ENCODE measurements around the gene ACE. TPM values are rescaled to one million over a fixed set of nuclear protein-coding genes. Genes with fewer than 3 reads are reported as not detected.

ACE gene
- total RNA-seq, 1 experiment from 2014 or later, result 5.4 TPM

DNA sequence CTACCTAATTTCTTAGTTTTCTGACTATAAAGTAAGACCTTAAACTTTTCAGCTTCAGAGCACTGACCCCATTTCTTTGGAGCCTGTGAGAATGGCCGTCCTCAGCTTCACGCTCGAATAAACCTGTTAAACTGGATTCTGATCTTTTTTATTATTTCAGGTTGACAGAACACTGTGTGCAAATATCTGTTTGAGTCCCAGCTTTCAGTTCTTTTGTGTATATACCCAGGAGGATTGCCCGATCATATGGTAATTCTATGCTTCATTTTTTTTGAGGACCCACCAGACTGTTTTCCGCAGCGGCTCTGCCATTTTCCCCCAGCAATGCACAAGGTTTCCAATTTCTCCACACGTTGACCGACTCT lies 26.5 kb downstream of the ACE start:
- no CpG with 5 or more reads among the region's 8 CpGs for WGBS (ENCODE audit: extremely low coverage, insufficient read length, low lambda C conversion rate)

More for the DNA sequence above, 26.5 kb downstream of the ACE start:
- Histone ChIP-seq H3K4me1 (ENCODE audit: insufficient read depth, low read length) (no peaks in the 10 kb centered on the region), H3K56ac (ENCODE audit: insufficient read length, low read depth, low read length) (no peak overlapping the region), H3K4me2 (ENCODE audit: insufficient read depth, insufficient read length, low read length) (no peak overlapping the region), H3K27me3 (ENCODE audit: insufficient read depth, low read length) (no peaks in the 10 kb centered on the region; the same call in 1 of the 2 replicates), H4K91ac (ENCODE audit: insufficient read length, low read depth, low read length) (no peak overlapping the region), H3K23me2 (ENCODE audit: insufficient read length, low read depth, low read length, poor library complexity, severe bottlenecking) (peaks cover 3% of the 10 kb centered on the region), H3K23ac (ENCODE audit: insufficient read length, low read depth, low read length) (no peak overlapping the region), H2BK20ac (ENCODE audit: low read depth, low read length, poor library complexity, severe bottlenecking) (no peak overlapping the region), H4K20me1 (ENCODE audit: control insufficient read depth, insufficient read depth, insufficient read length) (peaks cover 2% of the 10 kb centered on the region), H2AFZ (ENCODE audit: low read length) (no peak overlapping the region), H3K9me3 (ENCODE audit: control insufficient read depth, low read depth, low read length) (no peaks in the 10 kb centered on the region), H3K79me1 (ENCODE audit: insufficient read depth, low read depth, low read length, poor library complexity, severe bottlenecking) (no peaks in the 10 kb centered on the region), H3K79me2 (ENCODE audit: insufficient read depth, low read length) (no peaks in the 10 kb centered on the region), H2BK12ac (ENCODE audit: insufficient read length, low read depth, low read length) (no peak overlapping the region), H4K8ac (replicated peaks; ENCODE audit: insufficient read length, low read depth, low read length) (no peak overlapping the region), H2BK5ac (ENCODE audit: insufficient read length, low read length) (no peak overlapping the region), H3K9ac (ENCODE audit: extremely low read depth, insufficient read length, low read length) (no peak overlapping the region), H2AK5ac (ENCODE audit: insufficient read length, low read length) (no peak overlapping the region), H3K27ac (ENCODE audit: insufficient read length, low read depth, low read length) (no peak overlapping the region), H2BK15ac (ENCODE audit: low read depth, low read length) (no peak overlapping the region), H3K14ac (ENCODE audit: insufficient read depth, low read length) (no peak overlapping the region), H4K5ac (ENCODE audit: insufficient read length, low read depth, low read length) (no peak overlapping the region), H3T11ph (ENCODE audit: low read length) (no peak overlapping the region), H3K18ac (ENCODE audit: insufficient read length, low read depth, low read length) (no peak overlapping the region), H2BK120ac (ENCODE audit: low read depth, low read length, poor library complexity, severe bottlenecking) (no peak overlapping the region), H3K4ac (ENCODE audit: low read depth, low read length) (no peak overlapping the region)
- TF ChIP-seq, protein P1, sequence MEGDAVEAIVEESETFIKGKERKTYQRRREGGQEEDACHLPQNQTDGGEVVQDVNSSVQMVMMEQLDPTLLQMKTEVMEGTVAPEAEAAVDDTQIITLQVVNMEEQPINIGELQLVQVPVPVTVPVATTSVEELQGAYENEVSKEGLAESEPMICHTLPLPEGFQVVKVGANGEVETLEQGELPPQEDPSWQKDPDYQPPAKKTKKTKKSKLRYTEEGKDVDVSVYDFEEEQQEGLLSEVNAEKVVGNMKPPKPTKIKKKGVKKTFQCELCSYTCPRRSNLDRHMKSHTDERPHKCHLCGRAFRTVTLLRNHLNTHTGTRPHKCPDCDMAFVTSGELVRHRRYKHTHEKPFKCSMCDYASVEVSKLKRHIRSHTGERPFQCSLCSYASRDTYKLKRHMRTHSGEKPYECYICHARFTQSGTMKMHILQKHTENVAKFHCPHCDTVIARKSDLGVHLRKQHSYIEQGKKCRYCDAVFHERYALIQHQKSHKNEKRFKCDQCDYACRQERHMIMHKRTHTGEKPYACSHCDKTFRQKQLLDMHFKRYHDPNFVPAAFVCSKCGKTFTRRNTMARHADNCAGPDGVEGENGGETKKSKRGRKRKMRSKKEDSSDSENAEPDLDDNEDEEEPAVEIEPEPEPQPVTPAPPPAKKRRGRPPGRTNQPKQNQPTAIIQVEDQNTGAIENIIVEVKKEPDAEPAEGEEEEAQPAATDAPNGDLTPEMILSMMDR (conservative IDR thresholded peaks at IDR 0.05), result no peak
- Mint-ChIP-seq H3K27me3 (ENCODE audit: low read depth) (peaks cover 32% of the 10 kb centered on the region), H3K36me3 (ENCODE audit: insufficient read depth in 1 of 3, low read depth in 3 of 3) (no peaks in the 10 kb centered on the region; a peak in 1 of 7 replicates), H3K4me1 (peaks cover 3 to 6% of the 10 kb centered on the region in 2 experiments), H3K4me3 (no peak overlapping the region), H3K27ac (no peak overlapping the region), H3K9me3 (peaks cover 2 to 4% of the 10 kb centered on the region in 2 experiments)
- no peak for DNase-seq

Data from H9 (cell line).